Subcutaneous preadipocyte (primary cell): ENCODE results near the gene RAPGEF5. TPM values are rescaled to one million over a fixed set of nuclear protein-coding genes. Genes with fewer than 3 reads are reported as not detected.

ENCODE experiments used
- small RNA-seq: library from RNA; depleted of rRNA; stranded (forward); fragments of <200 nt; gene quantifications from one replicate; pipeline ENCODE3, GENCODE V24; 2012
- total RNA-seq: library from RNA; depleted of rRNA; stranded (reverse); fragments of >200 nt; gene quantifications from 2 replicates; pipeline ENCODE4 v1.2.3, GENCODE V29; 2012

RAPGEF5 gene
- 0.37 and 2.2 TPM in 2 replicates for total RNA-seq

GRCh38 chr7:22356701-22357310 is at the start of gene RAPGEF5:
Gene RAPGEF5 (minus strand): TSS chr7:22357154. CDS start chr7:22357060, 94 bp downstream.

Small RNAs within 50 kb of the gene (small RNA-seq; reads per million reads assigned to genes)
- gene RNA5SP227, result not detected

Other genes with a start within 250 kb of the RAPGEF5 start
- gene STEAP1B, start 143.0 kb upstream of the RAPGEF5 start, total RNA-seq, result 22.8 and 52.0 TPM in 2 replicates